ENCODE measurements around the gene SERPINB6. TPM values are rescaled to one million over a fixed set of nuclear protein-coding genes. Genes with fewer than 3 reads are reported as not detected.
"Not testable (repeated sequence)": the region's sequence is repeated elsewhere in the genome, so short reads cannot be mapped to it uniquely, and the experiment has no call there.

SERPINB6 gene
- total RNA-seq, 2 experiments from 2014 or later = 55.2 to 56.0 TPM

DNA sequence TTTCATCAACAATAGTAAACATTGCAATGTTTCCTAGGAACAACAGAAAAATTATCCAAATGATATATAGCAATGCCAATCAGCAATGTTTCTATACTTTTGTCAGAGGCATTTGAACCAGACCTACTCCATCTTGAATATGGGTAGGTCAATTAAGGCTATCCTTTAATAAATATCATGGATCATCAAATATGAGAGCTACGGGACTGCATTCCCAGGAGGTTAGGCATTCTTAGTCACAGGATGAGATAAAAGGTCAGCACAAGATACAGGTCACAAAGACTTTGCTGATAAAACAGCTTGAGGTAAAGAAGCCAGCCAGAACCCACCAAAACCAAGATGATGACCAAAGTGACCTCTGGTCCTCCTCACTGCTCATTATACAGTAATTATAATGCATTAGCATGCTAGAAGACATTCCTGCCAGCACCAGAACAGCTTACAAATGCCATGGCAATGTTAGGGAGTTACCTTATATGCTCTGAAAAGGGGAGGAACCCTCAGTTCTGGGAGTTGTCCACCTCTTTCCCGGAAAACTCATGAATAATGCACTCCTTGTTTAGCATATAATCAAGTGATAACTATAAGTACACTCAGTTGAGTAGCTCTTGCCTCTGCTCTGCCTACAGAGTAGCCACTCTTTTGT is 8.6 kb upstream of the SERPINB6 start:
- ATAC-seq = no peak
- Mint-ChIP-seq H3K36me3 (no peaks in the 10 kb centered on the region), H3K4me1 (peaks cover 23% of the 10 kb centered on the region), H3K9me3 (ENCODE audit: low read depth) (no peaks in the 10 kb centered on the region), H3K27me3 (peaks cover 22% of the 10 kb centered on the region), H3K27ac (no peak overlapping the region), H3K4me3 (no peak overlapping the region)
- DNase-seq = no peak
- CTCF ChIA-PET = interaction anchor here (1.0 to 7.2 kb wide), 5 partner anchors 8 to 134 kb away, joined by 3 to 32 read pairs (median 4); partner anchors contain the start of gene SERPINB6

DNA sequence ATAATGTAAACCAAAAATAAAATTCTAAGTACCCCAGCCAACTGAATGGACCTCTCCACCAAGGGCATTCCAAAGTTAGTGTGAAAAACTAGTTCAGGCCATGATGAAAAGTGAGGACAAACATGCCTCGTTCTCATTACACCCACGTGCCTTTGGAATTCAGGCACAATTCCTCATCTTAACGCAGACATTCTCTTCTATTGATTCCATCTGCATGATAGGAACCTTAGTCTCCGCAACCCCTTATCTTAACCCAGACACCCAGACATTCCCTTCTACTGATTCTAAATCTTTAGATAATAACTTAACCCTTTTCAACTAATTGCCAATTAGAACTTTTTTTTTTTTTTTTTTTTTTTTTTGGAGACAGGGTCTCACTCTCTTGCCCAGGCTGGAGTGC is 7.6 kb upstream of the SERPINB6 start:
- H3K36me3 Mint-ChIP-seq = peaks cover 4% of the 10 kb centered on the region
- peaks cover 21% of the 10 kb centered on the region for H3K27me3 Mint-ChIP-seq
- H3K4me1 Mint-ChIP-seq = peaks cover 27% of the 10 kb centered on the region
- peak; percentile 9 for DNase-seq
- no peak overlapping the region for H3K27ac Mint-ChIP-seq
- H3K9me3 Mint-ChIP-seq (ENCODE audit: low read depth) = peaks cover 2% of the 10 kb centered on the region
- ATAC-seq = no peak
- no peak overlapping the region for H3K4me3 Mint-ChIP-seq
- CTCF ChIA-PET = interaction anchor here (1.8 to 7.2 kb wide), 2 partner anchors 9 to 38 kb away, joined by 4 to 32 read pairs; no protein-coding TSS in a partner anchor

DNA sequence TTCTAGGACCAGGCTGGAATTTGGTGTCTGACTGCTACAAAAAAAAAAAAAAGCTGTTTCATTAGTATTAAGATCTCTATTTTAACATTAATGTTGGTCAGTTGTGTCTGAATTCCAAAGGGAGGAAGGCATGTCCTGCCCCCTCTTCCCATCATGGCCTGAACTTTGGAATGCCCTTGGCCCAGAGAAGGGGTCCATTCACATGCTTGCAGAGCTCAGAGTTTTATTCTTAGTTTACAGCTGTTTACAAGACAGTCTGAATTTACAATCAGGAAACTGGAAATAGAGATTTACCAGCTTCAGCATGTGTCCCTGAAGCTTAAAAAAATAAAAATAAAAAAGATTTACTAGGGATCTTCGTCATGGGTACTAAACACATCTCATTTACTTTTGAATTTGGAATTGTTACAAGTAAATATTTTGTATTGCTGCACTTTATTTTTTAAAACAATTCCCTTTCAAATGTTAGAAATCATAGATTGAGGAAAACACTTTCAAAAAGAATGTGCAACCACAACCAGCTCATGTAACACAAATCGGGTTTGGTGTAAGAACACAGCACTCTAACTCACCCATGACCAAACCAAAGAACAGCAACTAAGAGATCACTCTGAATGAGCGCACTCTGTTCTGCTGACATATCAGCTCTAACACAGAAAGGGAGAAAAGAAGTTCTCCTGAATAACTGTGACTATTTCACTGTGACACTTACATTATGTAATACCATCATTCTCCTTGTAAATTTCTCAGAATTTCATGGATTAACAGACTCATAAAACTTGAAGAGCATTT is 6.6 kb upstream of the SERPINB6 start:
- H3K36me3 Mint-ChIP-seq = peaks cover 5% of the 10 kb centered on the region
- peak; percentile 11 for DNase-seq

DNA sequence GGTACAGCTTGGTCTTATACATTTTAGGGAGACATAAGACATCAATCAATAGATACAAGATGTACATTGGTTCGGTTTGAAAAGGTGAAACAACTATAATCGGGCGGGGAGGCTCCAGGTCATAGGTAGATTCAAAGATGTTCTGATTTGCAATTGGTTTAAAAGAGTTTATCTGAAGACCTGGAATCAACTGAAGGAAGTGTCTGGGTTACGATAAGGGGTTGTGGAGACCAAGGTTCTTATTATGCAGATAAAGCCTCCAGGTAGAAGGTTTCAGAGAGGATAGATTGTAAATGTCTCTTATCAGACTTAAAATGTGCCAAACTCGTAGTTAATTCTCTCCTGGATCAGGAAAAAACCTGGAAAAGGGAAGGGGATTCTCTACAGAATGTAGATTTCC is 5.9 kb upstream of the SERPINB6 start:
- no peak overlapping the region for H3K4me3 Mint-ChIP-seq
- ATAC-seq = no peak
- H3K4me1 Mint-ChIP-seq = peaks cover 39% of the 10 kb centered on the region
- DNase-seq = no peak
- peaks cover 9% of the 10 kb centered on the region for H3K36me3 Mint-ChIP-seq
- H3K9me3 Mint-ChIP-seq (ENCODE audit: low read depth) = peaks cover 6% of the 10 kb centered on the region
- H3K27ac Mint-ChIP-seq = peak overlapping the region; percentile 75
- CTCF ChIA-PET = interaction anchor here (0.6 to 7.2 kb wide), 7 partner anchors 10 to 289 kb away, joined by 3 to 32 read pairs (median 4); no protein-coding TSS in a partner anchor
- peaks cover 11% of the 10 kb centered on the region for H3K27me3 Mint-ChIP-seq

More for the DNA sequence above, 6.6 kb upstream of the SERPINB6 start:
- Mint-ChIP-seq H3K4me1 (peaks cover 32% of the 10 kb centered on the region), H3K4me3 (no peak overlapping the region), H3K27me3 (peaks cover 14% of the 10 kb centered on the region), H3K9me3 (ENCODE audit: low read depth) (peaks cover 6% of the 10 kb centered on the region), H3K27ac (no peak overlapping the region)
- no peak for ATAC-seq
- CTCF ChIA-PET = interaction anchor here (0.6 to 7.2 kb wide), 5 partner anchors 9 to 290 kb away, joined by 3 to 32 read pairs (median 4); no protein-coding TSS in a partner anchor

DNA sequence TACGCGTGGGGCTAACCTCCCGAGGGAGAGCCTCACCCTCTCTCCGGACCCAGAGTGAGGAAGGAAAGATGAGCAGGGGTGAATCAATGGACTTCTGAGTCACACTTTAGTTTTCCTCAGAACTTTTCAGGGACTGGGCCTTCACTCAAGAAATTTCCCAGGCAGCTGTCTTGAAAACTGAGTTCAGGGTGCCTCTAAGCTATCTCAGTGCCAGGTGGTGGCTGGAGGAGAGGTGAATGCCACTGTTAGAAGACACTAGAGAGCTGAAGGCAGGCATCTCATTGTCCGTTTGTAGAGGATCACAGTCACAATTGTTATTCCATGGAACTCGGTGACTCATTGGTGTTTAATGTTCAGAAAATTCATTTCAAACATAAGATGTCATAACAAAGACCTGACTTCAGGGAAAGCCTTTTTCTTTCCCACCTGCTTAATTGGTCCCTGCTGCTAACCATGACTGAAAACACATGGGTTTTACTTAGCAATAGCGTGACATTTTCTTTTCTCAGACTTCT is 5.3 kb upstream of the SERPINB6 start:
- H3K4me1 Mint-ChIP-seq = peaks cover 44% of the 10 kb centered on the region
- peaks cover 11% of the 10 kb centered on the region for H3K36me3 Mint-ChIP-seq
- CTCF ChIA-PET = interaction anchor here (0.7 to 7.2 kb wide), 3 partner anchors 11 to 185 kb away, joined by 3 to 32 read pairs (median 5); no protein-coding TSS in a partner anchor
- H3K27me3 Mint-ChIP-seq = peaks cover 10% of the 10 kb centered on the region
- H3K9me3 Mint-ChIP-seq (ENCODE audit: low read depth) = peaks cover 6% of the 10 kb centered on the region
- DNase-seq (peak; percentile 35), ATAC-seq (no peak)
- H3K27ac Mint-ChIP-seq = peak overlapping the region; percentile 75
- peak overlapping the region; percentile 24 for H3K4me3 Mint-ChIP-seq

DNA sequence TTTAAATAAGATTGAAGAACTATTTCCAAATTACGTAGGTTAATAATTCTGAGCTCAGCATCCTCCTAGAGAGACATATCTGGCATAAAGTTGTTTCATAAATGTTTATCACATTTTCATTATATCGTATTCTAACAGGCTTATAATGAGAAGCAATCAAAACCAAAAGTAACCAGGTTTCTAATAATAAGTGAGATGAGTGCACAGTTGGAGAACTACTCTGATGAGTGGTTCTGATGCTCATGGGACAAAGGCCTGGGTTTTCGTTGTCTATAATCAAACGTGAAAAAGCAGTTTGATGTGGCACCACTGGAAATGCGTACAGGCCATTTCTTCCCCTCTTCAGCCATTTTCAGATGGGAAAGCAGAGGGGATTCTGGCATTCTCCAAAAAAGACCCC is 4.7 kb upstream of the SERPINB6 start:
- Mint-ChIP-seq H3K4me3 (no peak overlapping the region), H3K4me1 (peaks cover 45% of the 10 kb centered on the region), H3K36me3 (peaks cover 11% of the 10 kb centered on the region), H3K27me3 (peaks cover 10% of the 10 kb centered on the region), H3K27ac (peak overlapping the region; percentile 75), H3K9me3 (ENCODE audit: low read depth) (peaks cover 6% of the 10 kb centered on the region)
- DNase-seq = peak; percentile 37
- ATAC-seq = no peak
- CTCF ChIA-PET = interaction anchor here (3.2 to 7.2 kb wide), 2 partner anchors 11 to 23 kb away, joined by 15 to 32 read pairs; no protein-coding TSS in a partner anchor

DNA sequence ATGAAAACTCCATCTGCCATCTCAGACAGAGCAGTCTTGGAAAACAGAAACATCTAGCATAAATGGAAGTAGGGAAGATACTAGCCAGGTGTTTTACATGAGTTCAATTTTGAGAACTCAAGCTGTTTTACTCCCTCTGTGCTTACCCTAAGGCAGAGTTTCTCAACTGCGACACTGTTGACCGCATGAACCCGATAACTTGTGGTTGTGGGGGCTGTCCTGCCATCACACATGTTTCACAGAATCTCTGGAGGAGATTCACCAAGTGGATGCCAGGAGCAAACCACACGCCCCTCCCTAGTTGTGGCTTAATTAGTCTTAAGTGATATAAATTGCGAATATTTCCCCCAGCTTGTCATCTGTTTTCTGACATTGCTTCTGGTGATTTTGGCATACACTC is 2.3 kb upstream of the SERPINB6 start:
- H3K4me3 Mint-ChIP-seq = no peak overlapping the region
- DNase-seq (peak; percentile 45), ATAC-seq (no peak)
- H3K36me3 Mint-ChIP-seq = peaks cover 11% of the 10 kb centered on the region
- H3K27ac Mint-ChIP-seq = no peak overlapping the region
- CTCF ChIA-PET = interaction anchor here (0.7 to 7.2 kb wide), 7 partner anchors 10 to 208 kb away, joined by 3 to 32 read pairs (median 4); partner anchors contain the start of genes NQO2, SERPINB1 and WRNIP1
- H3K27me3 Mint-ChIP-seq = peaks cover under 1% of the 10 kb centered on the region
- H3K9me3 Mint-ChIP-seq (ENCODE audit: low read depth) = peaks cover 6% of the 10 kb centered on the region
- H3K4me1 Mint-ChIP-seq = peaks cover 58% of the 10 kb centered on the region

DNA sequence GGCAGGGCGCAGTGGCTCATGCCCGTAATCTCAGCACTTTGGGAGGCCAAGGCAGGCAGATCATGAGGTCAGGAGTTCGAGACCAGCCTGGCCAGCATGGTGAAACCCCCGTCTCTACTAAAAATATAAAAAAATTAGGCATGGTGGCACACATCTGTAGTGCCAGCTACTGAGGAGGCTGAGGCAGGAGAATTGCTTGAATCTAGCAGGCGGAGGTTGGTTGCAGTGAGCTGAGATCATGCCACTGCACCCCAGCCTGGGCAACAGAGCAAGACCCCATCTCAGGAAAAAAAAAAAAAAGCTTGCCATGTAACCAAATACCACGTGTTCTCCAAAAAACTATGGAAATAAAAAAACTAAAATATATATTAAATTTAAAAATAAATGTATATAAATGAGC is 1.8 kb upstream of the SERPINB6 start:
- not testable (repeated sequence) for H3K27ac Mint-ChIP-seq; H3K27me3 Mint-ChIP-seq; DNase-seq; ATAC-seq; H3K4me3 Mint-ChIP-seq; H3K9me3 Mint-ChIP-seq (ENCODE audit: low read depth)
- CTCF ChIA-PET = interaction anchor here (0.7 to 7.2 kb wide), 4 partner anchors 14 to 26 kb away, joined by 3 to 32 read pairs (median 10); partner anchors contain the start of gene NQO2
- H3K4me1 Mint-ChIP-seq = peaks cover 59% of the 10 kb centered on the region
- H3K36me3 Mint-ChIP-seq = peaks cover 11% of the 10 kb centered on the region

DNA sequence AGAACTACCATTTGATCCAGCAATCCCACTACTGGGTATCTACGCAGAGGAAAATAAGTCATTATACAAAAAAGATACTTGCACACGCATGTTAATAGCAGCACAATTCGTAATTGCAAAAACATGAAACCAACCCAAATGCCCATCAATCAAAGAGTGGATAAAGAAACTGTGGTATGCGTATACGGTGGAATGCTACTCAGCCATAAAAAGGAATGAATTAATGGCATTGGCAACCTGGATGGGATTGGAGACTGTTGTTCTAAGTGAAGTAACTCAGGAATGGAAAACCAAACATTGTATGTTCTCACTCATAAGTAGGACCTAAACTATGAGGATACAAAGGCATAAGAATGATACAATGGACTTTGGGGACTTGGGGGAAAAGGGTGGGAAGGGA is 1.3 kb upstream of the SERPINB6 start:
- not testable (repeated sequence) for H3K9me3 Mint-ChIP-seq (ENCODE audit: low read depth); ATAC-seq; DNase-seq; H3K27me3 Mint-ChIP-seq
- Mint-ChIP-seq H3K27ac (peak overlapping the region; percentile 89), H3K36me3 (peaks cover 11% of the 10 kb centered on the region), H3K4me1 (peaks cover 60% of the 10 kb centered on the region), H3K4me3 (peak overlapping the region; percentile 82)
- CTCF ChIA-PET = interaction anchor here (1.6 to 3.2 kb wide), 3 partner anchors 7 to 20 kb away, joined by 6 to 15 read pairs (median 9); no protein-coding TSS in a partner anchor

DNA sequence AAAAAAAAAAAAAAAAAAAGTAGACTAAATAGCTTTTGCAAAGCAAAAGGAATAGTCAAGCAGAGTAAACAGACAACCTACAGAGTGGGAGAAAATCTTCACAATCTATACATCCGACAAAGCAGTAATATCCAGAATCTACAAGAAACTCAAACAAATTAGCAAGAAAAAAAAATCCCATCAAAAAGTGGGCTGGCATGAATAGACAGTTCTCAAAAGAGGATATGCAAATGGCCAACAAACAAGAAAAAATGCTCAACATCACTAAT is 786 bp upstream of the SERPINB6 start:
- H3K27ac Mint-ChIP-seq = peak overlapping the region; percentile 89

DNA sequence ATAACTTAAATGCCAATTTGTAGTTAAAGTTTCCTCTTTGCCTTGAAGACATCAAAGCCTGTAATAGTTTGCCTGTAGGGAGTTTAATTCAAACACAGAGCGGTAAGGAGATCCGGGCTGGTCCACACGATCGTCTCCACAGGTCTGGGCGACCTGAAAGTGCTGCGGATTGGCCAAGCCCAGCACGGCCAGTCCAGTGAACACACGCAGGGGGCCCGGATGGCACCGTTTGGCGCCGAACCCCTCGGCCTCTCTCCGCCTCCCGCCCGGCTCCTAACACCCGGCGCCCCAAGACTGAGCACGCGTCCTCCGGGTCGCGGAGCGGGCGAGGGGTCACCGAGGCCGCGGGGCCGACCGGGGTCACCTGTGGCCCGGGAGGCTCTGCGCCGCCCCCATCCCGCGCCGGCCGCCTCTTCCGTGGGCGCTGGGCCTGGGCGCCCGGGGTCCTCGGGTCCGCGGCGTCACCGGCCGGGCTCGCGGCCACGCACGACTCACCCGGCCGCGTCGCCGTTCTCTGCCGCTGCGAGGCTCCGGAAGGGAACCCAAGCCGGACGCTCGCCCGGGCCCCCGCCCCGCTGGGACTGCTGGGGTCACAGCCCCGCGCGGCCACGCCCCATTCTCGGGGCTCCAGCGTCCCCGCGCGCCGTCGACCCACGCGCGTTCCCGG is 481 bp downstream of the SERPINB6 start:
- DNase-seq (peak; percentile 75), ATAC-seq (peak; percentile 86)
- CTCF ChIA-PET = interaction anchor here (0.9 to 1.6 kb wide), 11 partner anchors 9 to 204 kb away, joined by 3 to 9 read pairs (median 4); no protein-coding TSS in a partner anchor
- peaks cover 13% of the 10 kb centered on the region for H3K36me3 Mint-ChIP-seq
- peak overlapping the region; percentile 85 for H3K27ac Mint-ChIP-seq
- H3K4me3 Mint-ChIP-seq = peak overlapping the region; percentile 82
- peaks cover 48% of the 10 kb centered on the region for H3K4me1 Mint-ChIP-seq
- peaks cover 6% of the 10 kb centered on the region for H3K9me3 Mint-ChIP-seq (ENCODE audit: low read depth)
- H3K27me3 Mint-ChIP-seq = no peaks in the 10 kb centered on the region

More for the DNA sequence above, 786 bp upstream of the SERPINB6 start:
- not testable (repeated sequence) for H3K9me3 Mint-ChIP-seq (ENCODE audit: low read depth); DNase-seq; H3K27me3 Mint-ChIP-seq; ATAC-seq
- peaks cover 59% of the 10 kb centered on the region for H3K4me1 Mint-ChIP-seq
- CTCF ChIA-PET = interaction anchor here (0.9 to 1.6 kb wide), 9 partner anchors 8 to 205 kb away, joined by 4 to 9 read pairs (median 4); no protein-coding TSS in a partner anchor
- peaks cover 11% of the 10 kb centered on the region for H3K36me3 Mint-ChIP-seq
- H3K4me3 Mint-ChIP-seq = peak overlapping the region; percentile 82

DNA sequence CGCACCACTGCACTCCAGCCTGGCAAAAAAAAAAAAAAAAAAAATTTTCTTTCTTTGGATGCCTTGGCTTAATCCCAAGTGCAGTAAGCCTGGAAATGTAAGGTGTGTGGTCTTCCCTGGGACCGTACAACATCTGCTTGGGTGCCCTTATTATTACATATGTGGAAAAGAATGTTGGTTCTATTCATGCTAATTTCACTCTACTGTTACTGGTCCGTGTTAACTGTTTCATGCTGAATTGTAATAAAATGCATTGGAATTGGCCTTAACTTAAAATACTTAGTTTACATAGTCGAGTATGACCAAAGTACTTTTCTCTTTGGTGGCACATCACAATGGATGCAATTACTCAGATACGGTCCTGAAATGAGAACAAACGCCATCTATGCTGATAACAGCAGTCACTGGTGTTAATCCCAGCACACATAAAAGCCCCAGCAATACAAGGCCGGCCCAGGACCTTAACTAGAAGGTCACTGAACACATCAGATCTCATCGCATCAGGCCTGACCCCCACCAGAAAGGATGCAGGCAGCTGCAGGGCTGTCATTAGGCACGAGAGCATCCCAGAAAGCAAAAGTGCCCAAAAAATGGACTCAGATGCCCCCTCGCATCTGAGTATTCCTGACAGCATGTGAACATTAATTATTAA is 1.2 kb downstream of the SERPINB6 start:
- H3K4me3 Mint-ChIP-seq = peak overlapping the region; percentile 82
- DNase-seq = no peak
- no peaks in the 10 kb centered on the region for H3K27me3 Mint-ChIP-seq
- no peak for ATAC-seq
- H3K27ac Mint-ChIP-seq = peak overlapping the region; percentile 85
- peaks cover 13% of the 10 kb centered on the region for H3K36me3 Mint-ChIP-seq
- peaks cover 6% of the 10 kb centered on the region for H3K9me3 Mint-ChIP-seq (ENCODE audit: low read depth)
- peaks cover 45% of the 10 kb centered on the region for H3K4me1 Mint-ChIP-seq
- CTCF ChIA-PET = interaction anchor here (1.0 kb wide), 1 partner anchor 39 kb away, joined by 4 read pairs; no protein-coding TSS in a partner anchor

Measured in activated CD8-positive, alpha-beta memory T cell treated with anti-CD3 and anti-CD28 coated beads, Interleukin-2, amount 10 ng/mL, durations not matched to agents 7 days and 5 days (primary cell).